DND-41 (cell line): ENCODE measurements around the gene CBX1.

Experiments used
- EZH2 ChIP-seq: IDR thresholded peaks from 3 replicates; pipeline ENCODE4 v1.6.1; 2012; ENCODE audit warnings: borderline replicate concordance, low read depth, mild to moderate bottlenecking, moderate library complexity, low read length, inconsistent platforms; ENCODE audit not compliant: severe bottlenecking
- TF ChIP-seq, protein P1 (sequence below): IDR thresholded peaks from 2 replicates; pipeline ENCODE4 v1.5.1; 2012; ENCODE audit warnings: borderline replicate concordance, low read length, moderate library complexity, mild to moderate bottlenecking; ENCODE audit not compliant: poor library complexity, severe bottlenecking; ENCODE audit errors: extremely low read depth

GRCh38 chr17:48057626-48058025 lies 43.7 kb downstream of the CBX1 start:
- TF ChIP-seq, protein P1, sequence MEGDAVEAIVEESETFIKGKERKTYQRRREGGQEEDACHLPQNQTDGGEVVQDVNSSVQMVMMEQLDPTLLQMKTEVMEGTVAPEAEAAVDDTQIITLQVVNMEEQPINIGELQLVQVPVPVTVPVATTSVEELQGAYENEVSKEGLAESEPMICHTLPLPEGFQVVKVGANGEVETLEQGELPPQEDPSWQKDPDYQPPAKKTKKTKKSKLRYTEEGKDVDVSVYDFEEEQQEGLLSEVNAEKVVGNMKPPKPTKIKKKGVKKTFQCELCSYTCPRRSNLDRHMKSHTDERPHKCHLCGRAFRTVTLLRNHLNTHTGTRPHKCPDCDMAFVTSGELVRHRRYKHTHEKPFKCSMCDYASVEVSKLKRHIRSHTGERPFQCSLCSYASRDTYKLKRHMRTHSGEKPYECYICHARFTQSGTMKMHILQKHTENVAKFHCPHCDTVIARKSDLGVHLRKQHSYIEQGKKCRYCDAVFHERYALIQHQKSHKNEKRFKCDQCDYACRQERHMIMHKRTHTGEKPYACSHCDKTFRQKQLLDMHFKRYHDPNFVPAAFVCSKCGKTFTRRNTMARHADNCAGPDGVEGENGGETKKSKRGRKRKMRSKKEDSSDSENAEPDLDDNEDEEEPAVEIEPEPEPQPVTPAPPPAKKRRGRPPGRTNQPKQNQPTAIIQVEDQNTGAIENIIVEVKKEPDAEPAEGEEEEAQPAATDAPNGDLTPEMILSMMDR, result no peak
- no peak for TF ChIP-seq EZH2
